ENCODE results near the gene ATRX.

The ATRX gene

GRCh38 chrX:77572322-77572721, 213.7 kb downstream of the ATRX start:
- no peak overlapping the region for H3K4me3 ChIP-seq (ENCODE audit: low read depth, low read length)
- H3K4me2 ChIP-seq (ENCODE audit: low read length), result no peak overlapping the region
- no peaks in the 10 kb centered on the region for H3K27me3 ChIP-seq (ENCODE audit: control insufficient read depth, insufficient read depth, low read length)
- H3K79me2 ChIP-seq, result no peaks in the 10 kb centered on the region
- H3K9me3 ChIP-seq (ENCODE audit: control insufficient read depth, low read length), result no peaks in the 10 kb centered on the region
- H3K4me1 ChIP-seq, result no peaks in the 10 kb centered on the region
- H2AFZ ChIP-seq, result no peak overlapping the region
- no peak overlapping the region for H3K27ac ChIP-seq
- no peak for TF ChIP-seq CTCF (IDR thresholded peaks at IDR 0.05)
- H3K36me3 ChIP-seq (ENCODE audit: control insufficient read depth, insufficient read depth, low read length), result no peaks in the 10 kb centered on the region
- no peak overlapping the region for H3K9ac ChIP-seq

GRCh38 chrX:77565278-77565677, 220.7 kb downstream of the ATRX start:
- Histone ChIP-seq H3K9ac (no peak overlapping the region), H3K27ac (no peak overlapping the region), H3K4me3 (ENCODE audit: low read depth, low read length) (no peak overlapping the region), H3K9me3 (ENCODE audit: control insufficient read depth, low read length) (no peaks in the 10 kb centered on the region), H3K27me3 (ENCODE audit: control insufficient read depth, insufficient read depth, low read length) (no peaks in the 10 kb centered on the region), H3K79me2 (no peaks in the 10 kb centered on the region), H2AFZ (no peak overlapping the region), H3K4me2 (ENCODE audit: low read length) (no peak overlapping the region), H3K4me1 (no peaks in the 10 kb centered on the region), H3K36me3 (ENCODE audit: control insufficient read depth, insufficient read depth, low read length) (no peaks in the 10 kb centered on the region)
- no peak for TF ChIP-seq CTCF (IDR thresholded peaks at IDR 0.05)

GRCh38 chrX:77564823-77565222, 221.2 kb downstream of the ATRX start:
- Histone ChIP-seq H3K4me3 (ENCODE audit: low read depth, low read length) (no peak overlapping the region), H3K27me3 (ENCODE audit: control insufficient read depth, insufficient read depth, low read length) (no peaks in the 10 kb centered on the region), H3K4me1 (no peaks in the 10 kb centered on the region), H3K9ac (no peak overlapping the region), H2AFZ (no peak overlapping the region), H3K9me3 (ENCODE audit: control insufficient read depth, low read length) (no peaks in the 10 kb centered on the region), H3K36me3 (ENCODE audit: control insufficient read depth, insufficient read depth, low read length) (no peaks in the 10 kb centered on the region), H3K79me2 (no peaks in the 10 kb centered on the region), H3K27ac (no peak overlapping the region), H3K4me2 (ENCODE audit: low read length) (no peak overlapping the region)
- TF ChIP-seq CTCF (IDR thresholded peaks at IDR 0.05), result no peak

GRCh38 chrX:77561372-77561771, 224.6 kb downstream of the ATRX start:
- no peaks in the 10 kb centered on the region for H3K79me2 ChIP-seq
- no peaks in the 10 kb centered on the region for H3K9me3 ChIP-seq (ENCODE audit: control insufficient read depth, low read length)
- TF ChIP-seq CTCF (IDR thresholded peaks at IDR 0.05), result no peak
- no peak overlapping the region for H3K4me3 ChIP-seq (ENCODE audit: low read depth, low read length)
- H2AFZ ChIP-seq, result no peak overlapping the region
- H3K9ac ChIP-seq, result no peak overlapping the region
- H3K27ac ChIP-seq, result no peak overlapping the region
- H3K4me1 ChIP-seq, result no peaks in the 10 kb centered on the region
- no peaks in the 10 kb centered on the region for H3K36me3 ChIP-seq (ENCODE audit: control insufficient read depth, insufficient read depth, low read length)
- no peaks in the 10 kb centered on the region for H3K27me3 ChIP-seq (ENCODE audit: control insufficient read depth, insufficient read depth, low read length)
- H3K4me2 ChIP-seq (ENCODE audit: low read length), result no peak overlapping the region

- no peaks in the 10 kb centered on the region for H3K36me3 ChIP-seq (ENCODE audit: control insufficient read depth, insufficient read depth, low read length)
- no peak overlapping the region for H3K4me3 ChIP-seq (ENCODE audit: low read depth, low read length)
- H3K9me3 ChIP-seq (ENCODE audit: control insufficient read depth, low read length), result no peaks in the 10 kb centered on the region
- H3K27ac ChIP-seq, result no peak overlapping the region
- no peaks in the 10 kb centered on the region for H3K27me3 ChIP-seq (ENCODE audit: control insufficient read depth, insufficient read depth, low read length)
- TF ChIP-seq CTCF (IDR thresholded peaks at IDR 0.05), result no peak
- no peak overlapping the region for H3K4me2 ChIP-seq (ENCODE audit: low read length)
- H2AFZ ChIP-seq, result no peak overlapping the region
- no peak overlapping the region for H3K9ac ChIP-seq
- H3K4me1 ChIP-seq, result no peaks in the 10 kb centered on the region
- H3K79me2 ChIP-seq, result no peaks in the 10 kb centered on the region
Measured at GRCh38 chrX:77556276-77556675, 229.7 kb downstream of the ATRX start.
